ENCODE measurements around the gene MAT1A. TPM values are rescaled to one million over a fixed set of nuclear protein-coding genes. Genes with fewer than 3 reads are reported as not detected.

Gene MAT1A
- total and polyA plus RNA-seq, 2 experiments from 2014 or later: 0.97 to 8.0 TPM

DNA sequence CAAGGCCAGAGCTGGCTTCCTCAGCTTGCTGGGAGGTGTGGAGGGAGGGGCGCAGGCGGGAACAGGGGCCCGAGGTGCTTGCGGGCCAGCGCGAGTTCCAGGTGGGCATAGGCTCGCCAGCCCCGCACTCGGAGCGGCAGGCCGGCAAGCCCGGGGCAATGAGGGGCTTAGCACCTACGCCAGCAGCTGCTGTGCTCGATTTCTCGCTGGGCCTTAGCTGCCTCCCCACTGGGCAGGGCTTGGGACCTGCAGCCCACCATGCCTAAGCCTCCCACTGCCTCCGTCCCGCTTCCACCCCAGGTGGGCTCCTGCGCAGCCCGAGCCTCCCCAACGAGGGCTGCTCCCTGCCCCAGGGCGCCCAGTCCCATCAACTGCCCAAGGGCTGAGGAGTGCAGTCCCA, 25.9 kb upstream of the MAT1A start:
- DNase-seq (ENCODE audit: low spot score) (no peak), ATAC-seq (no peak)
- Histone ChIP-seq H3K4me3 (no peak overlapping the region), H3K9me2 (ENCODE audit: insufficient read depth) (no peaks in the 10 kb centered on the region), H3K79me2 (replicated peaks; ENCODE audit: insufficient read depth) (no peaks in the 10 kb centered on the region), H3K27ac (ENCODE audit: low read depth) (no peak overlapping the region), H3K36me3 (ENCODE audit: insufficient read depth) (no peaks in the 10 kb centered on the region), H2AFZ (no peak overlapping the region), H3K4me2 (no peak overlapping the region), H3K27me3 (ENCODE audit: insufficient read depth) (no peaks in the 10 kb centered on the region), H4K20me1 (replicated peaks; ENCODE audit: insufficient read depth) (no peaks in the 10 kb centered on the region), H3F3A (replicated peaks; ENCODE audit: low read depth) (no peaks in the 10 kb centered on the region), H3K4me1 (ENCODE audit: insufficient read depth) (no peaks in the 10 kb centered on the region)
- Mint-ChIP-seq H3K27me3 (ENCODE audit: insufficient read depth, low read depth, poor library complexity) (no peaks in the 10 kb centered on the region), H3K27ac (no peak overlapping the region), H3K9me3 (no peaks in the 10 kb centered on the region; the same call in 2 of the 3 replicates), H3K4me1 (no peaks in the 10 kb centered on the region), H3K36me3 (ENCODE audit: low read depth) (no peaks in the 10 kb centered on the region), H3K4me3 (no peak overlapping the region)
- no peak for TF ChIP-seq NANOG (IDR thresholded peaks at IDR 0.05; ENCODE audit: borderline replicate concordance)
- TF ChIP-seq STAT1 (IDR thresholded peaks at IDR 0.05; ENCODE audit: unreplicated experiment): no peak
- TF ChIP-seq CREB1 (CRISPR knock-in tag; IDR thresholded peaks at IDR 0.05; ENCODE audit: low read depth): no peak
- no peak for TF ChIP-seq JUNB (IDR thresholded peaks at IDR 0.05; ENCODE audit: unreplicated experiment)
- TF ChIP-seq EZH2phosphoT487 (IDR thresholded peaks at IDR 0.05; ENCODE audit: unreplicated experiment): no peak
- TF ChIP-seq EZH2 (IDR thresholded peaks at IDR 0.05; ENCODE audit: low read depth, unreplicated experiment): no peak
- TF ChIP-seq, protein P1, sequence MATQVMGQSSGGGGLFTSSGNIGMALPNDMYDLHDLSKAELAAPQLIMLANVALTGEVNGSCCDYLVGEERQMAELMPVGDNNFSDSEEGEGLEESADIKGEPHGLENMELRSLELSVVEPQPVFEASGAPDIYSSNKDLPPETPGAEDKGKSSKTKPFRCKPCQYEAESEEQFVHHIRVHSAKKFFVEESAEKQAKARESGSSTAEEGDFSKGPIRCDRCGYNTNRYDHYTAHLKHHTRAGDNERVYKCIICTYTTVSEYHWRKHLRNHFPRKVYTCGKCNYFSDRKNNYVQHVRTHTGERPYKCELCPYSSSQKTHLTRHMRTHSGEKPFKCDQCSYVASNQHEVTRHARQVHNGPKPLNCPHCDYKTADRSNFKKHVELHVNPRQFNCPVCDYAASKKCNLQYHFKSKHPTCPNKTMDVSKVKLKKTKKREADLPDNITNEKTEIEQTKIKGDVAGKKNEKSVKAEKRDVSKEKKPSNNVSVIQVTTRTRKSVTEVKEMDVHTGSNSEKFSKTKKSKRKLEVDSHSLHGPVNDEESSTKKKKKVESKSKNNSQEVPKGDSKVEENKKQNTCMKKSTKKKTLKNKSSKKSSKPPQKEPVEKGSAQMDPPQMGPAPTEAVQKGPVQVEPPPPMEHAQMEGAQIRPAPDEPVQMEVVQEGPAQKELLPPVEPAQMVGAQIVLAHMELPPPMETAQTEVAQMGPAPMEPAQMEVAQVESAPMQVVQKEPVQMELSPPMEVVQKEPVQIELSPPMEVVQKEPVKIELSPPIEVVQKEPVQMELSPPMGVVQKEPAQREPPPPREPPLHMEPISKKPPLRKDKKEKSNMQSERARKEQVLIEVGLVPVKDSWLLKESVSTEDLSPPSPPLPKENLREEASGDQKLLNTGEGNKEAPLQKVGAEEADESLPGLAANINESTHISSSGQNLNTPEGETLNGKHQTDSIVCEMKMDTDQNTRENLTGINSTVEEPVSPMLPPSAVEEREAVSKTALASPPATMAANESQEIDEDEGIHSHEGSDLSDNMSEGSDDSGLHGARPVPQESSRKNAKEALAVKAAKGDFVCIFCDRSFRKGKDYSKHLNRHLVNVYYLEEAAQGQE (IDR thresholded peaks at IDR 0.05; ENCODE audit: unreplicated experiment): no peak
- TF ChIP-seq, protein P2, sequence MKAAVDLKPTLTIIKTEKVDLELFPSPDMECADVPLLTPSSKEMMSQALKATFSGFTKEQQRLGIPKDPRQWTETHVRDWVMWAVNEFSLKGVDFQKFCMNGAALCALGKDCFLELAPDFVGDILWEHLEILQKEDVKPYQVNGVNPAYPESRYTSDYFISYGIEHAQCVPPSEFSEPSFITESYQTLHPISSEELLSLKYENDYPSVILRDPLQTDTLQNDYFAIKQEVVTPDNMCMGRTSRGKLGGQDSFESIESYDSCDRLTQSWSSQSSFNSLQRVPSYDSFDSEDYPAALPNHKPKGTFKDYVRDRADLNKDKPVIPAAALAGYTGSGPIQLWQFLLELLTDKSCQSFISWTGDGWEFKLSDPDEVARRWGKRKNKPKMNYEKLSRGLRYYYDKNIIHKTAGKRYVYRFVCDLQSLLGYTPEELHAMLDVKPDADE (IDR thresholded peaks at IDR 0.05): no peak
- no peak for TF ChIP-seq ZNF114 (CRISPR knock-in tag; IDR thresholded peaks at IDR 0.05)
- TF ChIP-seq, protein P3, sequence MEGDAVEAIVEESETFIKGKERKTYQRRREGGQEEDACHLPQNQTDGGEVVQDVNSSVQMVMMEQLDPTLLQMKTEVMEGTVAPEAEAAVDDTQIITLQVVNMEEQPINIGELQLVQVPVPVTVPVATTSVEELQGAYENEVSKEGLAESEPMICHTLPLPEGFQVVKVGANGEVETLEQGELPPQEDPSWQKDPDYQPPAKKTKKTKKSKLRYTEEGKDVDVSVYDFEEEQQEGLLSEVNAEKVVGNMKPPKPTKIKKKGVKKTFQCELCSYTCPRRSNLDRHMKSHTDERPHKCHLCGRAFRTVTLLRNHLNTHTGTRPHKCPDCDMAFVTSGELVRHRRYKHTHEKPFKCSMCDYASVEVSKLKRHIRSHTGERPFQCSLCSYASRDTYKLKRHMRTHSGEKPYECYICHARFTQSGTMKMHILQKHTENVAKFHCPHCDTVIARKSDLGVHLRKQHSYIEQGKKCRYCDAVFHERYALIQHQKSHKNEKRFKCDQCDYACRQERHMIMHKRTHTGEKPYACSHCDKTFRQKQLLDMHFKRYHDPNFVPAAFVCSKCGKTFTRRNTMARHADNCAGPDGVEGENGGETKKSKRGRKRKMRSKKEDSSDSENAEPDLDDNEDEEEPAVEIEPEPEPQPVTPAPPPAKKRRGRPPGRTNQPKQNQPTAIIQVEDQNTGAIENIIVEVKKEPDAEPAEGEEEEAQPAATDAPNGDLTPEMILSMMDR (conservative IDR thresholded peaks at IDR 0.05; ENCODE audit: low read depth in 2 of 2): no peak
- TF ChIP-seq POLR2AphosphoS5 (IDR thresholded peaks at IDR 0.05; ENCODE audit: low read depth): no peak
- TF ChIP-seq, protein P4, sequence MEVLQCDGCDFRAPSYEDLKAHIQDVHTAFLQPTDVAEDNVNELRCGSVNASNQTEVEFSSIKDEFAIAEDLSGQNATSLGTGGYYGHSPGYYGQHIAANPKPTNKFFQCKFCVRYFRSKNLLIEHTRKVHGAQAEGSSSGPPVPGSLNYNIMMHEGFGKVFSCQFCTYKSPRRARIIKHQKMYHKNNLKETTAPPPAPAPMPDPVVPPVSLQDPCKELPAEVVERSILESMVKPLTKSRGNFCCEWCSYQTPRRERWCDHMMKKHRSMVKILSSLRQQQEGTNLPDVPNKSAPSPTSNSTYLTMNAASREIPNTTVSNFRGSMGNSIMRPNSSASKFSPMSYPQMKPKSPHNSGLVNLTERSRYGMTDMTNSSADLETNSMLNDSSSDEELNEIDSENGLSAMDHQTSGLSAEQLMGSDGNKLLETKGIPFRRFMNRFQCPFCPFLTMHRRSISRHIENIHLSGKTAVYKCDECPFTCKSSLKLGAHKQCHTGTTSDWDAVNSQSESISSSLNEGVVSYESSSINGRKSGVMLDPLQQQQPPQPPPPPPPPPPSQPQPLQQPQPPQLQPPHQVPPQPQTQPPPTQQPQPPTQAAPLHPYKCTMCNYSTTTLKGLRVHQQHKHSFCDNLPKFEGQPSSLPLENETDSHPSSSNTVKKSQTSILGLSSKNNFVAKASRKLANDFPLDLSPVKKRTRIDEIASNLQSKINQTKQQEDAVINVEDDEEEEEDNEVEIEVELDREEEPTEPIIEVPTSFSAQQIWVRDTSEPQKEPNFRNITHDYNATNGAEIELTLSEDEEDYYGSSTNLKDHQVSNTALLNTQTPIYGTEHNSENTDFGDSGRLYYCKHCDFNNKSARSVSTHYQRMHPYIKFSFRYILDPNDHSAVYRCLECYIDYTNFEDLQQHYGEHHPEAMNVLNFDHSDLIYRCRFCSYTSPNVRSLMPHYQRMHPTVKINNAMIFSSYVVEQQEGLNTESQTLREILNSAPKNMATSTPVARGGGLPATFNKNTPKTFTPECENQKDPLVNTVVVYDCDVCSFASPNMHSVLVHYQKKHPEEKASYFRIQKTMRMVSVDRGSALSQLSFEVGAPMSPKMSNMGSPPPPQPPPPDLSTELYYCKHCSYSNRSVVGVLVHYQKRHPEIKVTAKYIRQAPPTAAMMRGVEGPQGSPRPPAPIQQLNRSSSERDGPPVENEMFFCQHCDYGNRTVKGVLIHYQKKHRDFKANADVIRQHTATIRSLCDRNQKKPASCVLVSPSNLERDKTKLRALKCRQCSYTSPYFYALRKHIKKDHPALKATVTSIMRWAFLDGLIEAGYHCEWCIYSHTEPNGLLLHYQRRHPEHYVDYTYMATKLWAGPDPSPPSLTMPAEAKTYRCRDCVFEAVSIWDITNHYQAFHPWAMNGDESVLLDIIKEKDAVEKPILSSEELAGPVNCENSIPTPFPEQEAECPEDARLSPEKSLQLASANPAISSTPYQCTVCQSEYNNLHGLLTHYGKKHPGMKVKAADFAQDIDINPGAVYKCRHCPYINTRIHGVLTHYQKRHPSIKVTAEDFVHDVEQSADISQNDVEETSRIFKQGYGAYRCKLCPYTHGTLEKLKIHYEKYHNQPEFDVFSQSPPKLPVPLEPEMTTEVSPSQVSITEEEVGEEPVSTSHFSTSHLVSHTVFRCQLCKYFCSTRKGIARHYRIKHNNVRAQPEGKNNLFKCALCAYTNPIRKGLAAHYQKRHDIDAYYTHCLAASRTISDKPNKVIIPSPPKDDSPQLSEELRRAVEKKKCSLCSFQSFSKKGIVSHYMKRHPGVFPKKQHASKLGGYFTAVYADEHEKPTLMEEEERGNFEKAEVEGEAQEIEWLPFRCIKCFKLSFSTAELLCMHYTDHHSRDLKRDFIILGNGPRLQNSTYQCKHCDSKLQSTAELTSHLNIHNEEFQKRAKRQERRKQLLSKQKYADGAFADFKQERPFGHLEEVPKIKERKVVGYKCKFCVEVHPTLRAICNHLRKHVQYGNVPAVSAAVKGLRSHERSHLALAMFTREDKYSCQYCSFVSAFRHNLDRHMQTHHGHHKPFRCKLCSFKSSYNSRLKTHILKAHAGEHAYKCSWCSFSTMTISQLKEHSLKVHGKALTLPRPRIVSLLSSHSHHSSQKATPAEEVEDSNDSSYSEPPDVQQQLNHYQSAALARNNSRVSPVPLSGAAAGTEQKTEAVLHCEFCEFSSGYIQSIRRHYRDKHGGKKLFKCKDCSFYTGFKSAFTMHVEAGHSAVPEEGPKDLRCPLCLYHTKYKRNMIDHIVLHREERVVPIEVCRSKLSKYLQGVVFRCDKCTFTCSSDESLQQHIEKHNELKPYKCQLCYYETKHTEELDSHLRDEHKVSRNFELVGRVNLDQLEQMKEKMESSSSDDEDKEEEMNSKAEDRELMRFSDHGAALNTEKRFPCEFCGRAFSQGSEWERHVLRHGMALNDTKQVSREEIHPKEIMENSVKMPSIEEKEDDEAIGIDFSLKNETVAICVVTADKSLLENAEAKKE (CRISPR knock-in tag; IDR thresholded peaks at IDR 0.05): no peak
- no peak for TF ChIP-seq ZNF331 (CRISPR knock-in tag; IDR thresholded peaks at IDR 0.05; ENCODE audit: low read depth)
